Peyer's patch (tissue), 4 donors: ENCODE results near the gene MRM3. TPM values are rescaled to one million over a fixed set of nuclear protein-coding genes. Genes with fewer than 3 reads are reported as not detected.
"Not testable (repeated sequence)": the region's sequence is repeated elsewhere in the genome, so short reads cannot be mapped to it uniquely, and the experiment has no call there.

ENCODE experiments used
- DNase-seq, 3 donors: peaks; one replicate each; pipeline ENCODE4 v3.0.0-alpha.2; 2017 to 2019
- H3K27ac ChIP-seq, 4 donors: fragments of 200-600 bp; sonication (generic); one replicate each; pipeline ENCODE4 v1.5.1; 2016 to 2019
- H3K27me3 ChIP-seq, 2 donors: fragments of 200-600 bp; sonication (generic); one replicate each; pipeline ENCODE4 v1.5.1; 2019
- H3K36me3 ChIP-seq, 3 donors: fragments of 200-600 bp; sonication (generic); one replicate each; pipeline ENCODE4 v1.5.1; 2016 to 2019
- H3K4me1 ChIP-seq, 4 donors: fragments of 200-600 bp; sonication (generic); one replicate each; pipeline ENCODE4 v1.5.1; 2016 to 2019
- H3K4me3 ChIP-seq, 4 donors: fragments of 200-600 bp; sonication (generic); 1 replicate in 3 of 4; 2 replicates in 1 of 4; pipeline ENCODE4 v1.5.1; 2016 to 2019; ENCODE audit warnings: mild to moderate bottlenecking in 1 of 4
- H3K9me3 ChIP-seq, 4 donors: fragments of 200-600 bp; sonication (generic); one replicate each; pipeline ENCODE4 v1.5.1; 2016 to 2019; ENCODE audit warnings: mild to moderate bottlenecking in 1 of 4
- CTCF ChIP-seq, 6 experiments: fragments of 450-650 bp in 4 of 6; fragments of 200-600 bp in 2 of 6; sonication (generic) in 1 of 6; IDR thresholded peaks; one replicate each; pipeline ENCODE4 v1.5.1; 2017 to 2019; ENCODE audit warnings: antibody characterized with exemption in 6 of 6, mild to moderate bottlenecking in 3 of 6, moderate library complexity in 1 of 6
- POLR2A ChIP-seq, 2 donors: fragments of 450-650 bp; IDR thresholded peaks; one replicate each; pipeline ENCODE4 v1.5.1; 2017; ENCODE audit warnings: antibody characterized with exemption in 2 of 2, mild to moderate bottlenecking in 2 of 2, moderate library complexity in 2 of 2
- total RNA-seq, 4 donors: library from RNA; depleted of rRNA; stranded (reverse); fragments of >200 nt; gene quantifications; one replicate each; pipeline ENCODE4 v1.1.0, GENCODE V29; 2016

MRM3 gene
- total RNA-seq, 4 donors from 2014 or later: 17.0 to 23.0 (median 22.2) TPM

- H3K4me3 ChIP-seq: no peak overlapping the region
- DNase-seq: no peak
- peaks cover 0 to 49% (median 0%) of the 10 kb centered on the region in 3 donors for H3K36me3 ChIP-seq
- H3K27ac ChIP-seq: no peak overlapping the region
- H3K9me3 ChIP-seq: no peaks in the 10 kb centered on the region
- no peaks in the 10 kb centered on the region for H3K27me3 ChIP-seq
- peaks cover 0 to 11% (median 8%) of the 10 kb centered on the region in 4 donors for H3K4me1 ChIP-seq
- TF ChIP-seq CTCF (IDR thresholded peaks at IDR 0.05): no peak
- no peak for TF ChIP-seq POLR2A (IDR thresholded peaks at IDR 0.05)
Measured at GRCh38 chr17:746181-746580, 36.0 kb upstream of the MRM3 start.

GRCh38 chr17:746783-747629, 35.1 kb upstream of the MRM3 start:
- Histone ChIP-seq H3K9me3 (no peaks in the 10 kb centered on the region), H3K4me1 (peaks cover 0 to 12% (median 10%) of the 10 kb centered on the region in 4 donors), H3K36me3 (peaks cover 0 to 41% (median 0%) of the 10 kb centered on the region in 3 donors), H3K4me3 (no peak overlapping the region), H3K27me3 (no peaks in the 10 kb centered on the region), H3K27ac (no peak overlapping the region)
- no peak for DNase-seq
- TF ChIP-seq CTCF (IDR thresholded peaks at IDR 0.05) (no peak), POLR2A (IDR thresholded peaks at IDR 0.05) (no peak)

GRCh38 chr17:748604-749003, 33.5 kb upstream of the MRM3 start:
- not testable (repeated sequence) for H3K4me3 ChIP-seq, DNase-seq
- peaks cover 0 to 12% (median 10%) of the 10 kb centered on the region in 4 donors for H3K4me1 ChIP-seq

GRCh38 chr17:749359-749758, 32.8 kb upstream of the MRM3 start:
- DNase-seq, H3K9me3 ChIP-seq, H3K27ac ChIP-seq, H3K4me3 ChIP-seq, H3K27me3 ChIP-seq: not testable (repeated sequence)
- peaks cover 0 to 12% (median 10%) of the 10 kb centered on the region in 4 donors for H3K4me1 ChIP-seq
- peaks cover 0 to 35% (median 0%) of the 10 kb centered on the region in 3 donors for H3K36me3 ChIP-seq

More at GRCh38 chr17:748604-749003, 33.5 kb upstream of the MRM3 start:
- not testable (repeated sequence) for H3K9me3 ChIP-seq, H3K27ac ChIP-seq, H3K27me3 ChIP-seq
- peaks cover 0 to 36% (median 0%) of the 10 kb centered on the region in 3 donors for H3K36me3 ChIP-seq

- TF ChIP-seq POLR2A (IDR thresholded peaks at IDR 0.05) (no peak), CTCF (IDR thresholded peaks at IDR 0.05) (no peak)
- Histone ChIP-seq H3K27me3 (no peaks in the 10 kb centered on the region), H3K36me3 (peaks cover 0 to 23% (median 0%) of the 10 kb centered on the region in 3 donors), H3K4me3 (peak overlapping the region in 3 of 4 donors; percentile 85 to 96 (median 88)), H3K9me3 (no peaks in the 10 kb centered on the region), H3K27ac (no peak overlapping the region), H3K4me1 (peaks cover 0 to 12% (median 10%) of the 10 kb centered on the region in 4 donors)
- DNase-seq: no peak
Measured at GRCh38 chr17:750431-751037, 31.6 kb upstream of the MRM3 start.

GRCh38 chr17:751269-752001, 30.7 kb upstream of the MRM3 start:
- Histone ChIP-seq H3K9me3 (no peaks in the 10 kb centered on the region), H3K4me3 (peak overlapping the region; percentile 85 to 96 (median 89)), H3K36me3 (peaks cover 0 to 15% (median 0%) of the 10 kb centered on the region in 3 donors), H3K27me3 (no peaks in the 10 kb centered on the region), H3K27ac (peak overlapping the region; percentile 66 to 87 (median 82)), H3K4me1 (peaks cover 0 to 12% (median 10%) of the 10 kb centered on the region in 4 donors)
- no peak for TF ChIP-seq POLR2A (IDR thresholded peaks at IDR 0.05)
- no peak for TF ChIP-seq CTCF (IDR thresholded peaks at IDR 0.05)
- DNase-seq: peak; percentile 49 to 68 (median 66)
